HL-60 (cell line): Measurements from ENCODE around the gene MAP2K5.

Experiments
- DNase-seq, 2 experiments: peaks; one replicate each; pipeline ENCODE4 v3.0.0-alpha.2; 2010 to 2020; ENCODE audit warnings: low read depth in 1 of 2, low spot score in 1 of 2
- H3K27ac ChIP-seq: fragments of 250-450 bp; sonication (Bioruptor Pico); replicated peaks from 2 replicates; pipeline ENCODE4 v1.5.1; 2020; ENCODE audit warnings: mild to moderate bottlenecking, moderate library complexity
- H3K27me3 ChIP-seq: fragments of 250-450 bp; sonication (Bioruptor Pico); 2 replicates; pipeline ENCODE4 v1.5.1; 2021; ENCODE audit warnings: mild to moderate bottlenecking, moderate library complexity; ENCODE audit not compliant: insufficient read depth, poor library complexity, severe bottlenecking
- H3K4me3 ChIP-seq: replicated peaks from 2 replicates; pipeline ENCODE4 v1.5.1; 2011; ENCODE audit warnings: mild to moderate bottlenecking, control low read depth, low read length; ENCODE audit not compliant: insufficient read depth
- GABPA ChIP-seq: IDR thresholded peaks from 2 replicates; pipeline ENCODE4 v1.6.1; 2012; ENCODE audit warnings: low read depth
- POLR2AphosphoS5 ChIP-seq: IDR thresholded peaks from 2 replicates; pipeline ENCODE4 v1.6.1; 2012; ENCODE audit warnings: low read depth
- SPI1 ChIP-seq: IDR thresholded peaks from 2 replicates; pipeline ENCODE4 v1.6.1; 2012; ENCODE audit warnings: low read depth, mild to moderate bottlenecking, borderline replicate concordance
- TF ChIP-seq, protein P1 (sequence below): IDR thresholded peaks from 2 replicates; pipeline ENCODE4 v1.6.1; 2012; ENCODE audit warnings: low read depth; ENCODE audit not compliant: insufficient replicate concordance
- TF ChIP-seq, protein P2 (sequence below): IDR thresholded peaks from one replicate; pipeline ENCODE4 v1.5.1; 2011; ENCODE audit warnings: low read length, control low read depth, inconsistent platforms; ENCODE audit not compliant: insufficient read depth

Gene MAP2K5

DNA sequence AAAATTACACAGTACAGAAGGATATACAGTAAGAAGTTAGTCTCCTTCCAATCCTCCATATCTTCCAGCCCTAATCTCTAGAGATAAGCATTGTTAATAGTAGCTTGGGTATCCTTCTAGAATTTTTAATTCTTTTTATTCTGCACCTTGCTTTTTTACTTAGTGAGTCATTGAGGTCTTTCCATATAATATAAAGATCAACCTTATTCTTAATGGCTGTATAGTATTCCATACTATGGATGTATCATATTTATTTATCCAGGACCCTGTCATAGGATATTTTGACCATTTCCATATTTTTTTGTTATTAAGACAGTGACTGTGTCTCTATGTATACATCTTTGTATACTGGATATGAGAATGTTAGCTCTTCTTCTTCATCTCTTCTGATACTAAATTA is 246.5 kb downstream of the MAP2K5 start:
- no peak for DNase-seq
- Histone ChIP-seq H3K27ac (no peak overlapping the region), H3K27me3 (no peaks in the 10 kb centered on the region), H3K4me3 (no peak overlapping the region)
- TF ChIP-seq, protein P1, sequence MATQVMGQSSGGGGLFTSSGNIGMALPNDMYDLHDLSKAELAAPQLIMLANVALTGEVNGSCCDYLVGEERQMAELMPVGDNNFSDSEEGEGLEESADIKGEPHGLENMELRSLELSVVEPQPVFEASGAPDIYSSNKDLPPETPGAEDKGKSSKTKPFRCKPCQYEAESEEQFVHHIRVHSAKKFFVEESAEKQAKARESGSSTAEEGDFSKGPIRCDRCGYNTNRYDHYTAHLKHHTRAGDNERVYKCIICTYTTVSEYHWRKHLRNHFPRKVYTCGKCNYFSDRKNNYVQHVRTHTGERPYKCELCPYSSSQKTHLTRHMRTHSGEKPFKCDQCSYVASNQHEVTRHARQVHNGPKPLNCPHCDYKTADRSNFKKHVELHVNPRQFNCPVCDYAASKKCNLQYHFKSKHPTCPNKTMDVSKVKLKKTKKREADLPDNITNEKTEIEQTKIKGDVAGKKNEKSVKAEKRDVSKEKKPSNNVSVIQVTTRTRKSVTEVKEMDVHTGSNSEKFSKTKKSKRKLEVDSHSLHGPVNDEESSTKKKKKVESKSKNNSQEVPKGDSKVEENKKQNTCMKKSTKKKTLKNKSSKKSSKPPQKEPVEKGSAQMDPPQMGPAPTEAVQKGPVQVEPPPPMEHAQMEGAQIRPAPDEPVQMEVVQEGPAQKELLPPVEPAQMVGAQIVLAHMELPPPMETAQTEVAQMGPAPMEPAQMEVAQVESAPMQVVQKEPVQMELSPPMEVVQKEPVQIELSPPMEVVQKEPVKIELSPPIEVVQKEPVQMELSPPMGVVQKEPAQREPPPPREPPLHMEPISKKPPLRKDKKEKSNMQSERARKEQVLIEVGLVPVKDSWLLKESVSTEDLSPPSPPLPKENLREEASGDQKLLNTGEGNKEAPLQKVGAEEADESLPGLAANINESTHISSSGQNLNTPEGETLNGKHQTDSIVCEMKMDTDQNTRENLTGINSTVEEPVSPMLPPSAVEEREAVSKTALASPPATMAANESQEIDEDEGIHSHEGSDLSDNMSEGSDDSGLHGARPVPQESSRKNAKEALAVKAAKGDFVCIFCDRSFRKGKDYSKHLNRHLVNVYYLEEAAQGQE: no peak
- TF ChIP-seq POLR2AphosphoS5: no peak
- TF ChIP-seq, protein P2, sequence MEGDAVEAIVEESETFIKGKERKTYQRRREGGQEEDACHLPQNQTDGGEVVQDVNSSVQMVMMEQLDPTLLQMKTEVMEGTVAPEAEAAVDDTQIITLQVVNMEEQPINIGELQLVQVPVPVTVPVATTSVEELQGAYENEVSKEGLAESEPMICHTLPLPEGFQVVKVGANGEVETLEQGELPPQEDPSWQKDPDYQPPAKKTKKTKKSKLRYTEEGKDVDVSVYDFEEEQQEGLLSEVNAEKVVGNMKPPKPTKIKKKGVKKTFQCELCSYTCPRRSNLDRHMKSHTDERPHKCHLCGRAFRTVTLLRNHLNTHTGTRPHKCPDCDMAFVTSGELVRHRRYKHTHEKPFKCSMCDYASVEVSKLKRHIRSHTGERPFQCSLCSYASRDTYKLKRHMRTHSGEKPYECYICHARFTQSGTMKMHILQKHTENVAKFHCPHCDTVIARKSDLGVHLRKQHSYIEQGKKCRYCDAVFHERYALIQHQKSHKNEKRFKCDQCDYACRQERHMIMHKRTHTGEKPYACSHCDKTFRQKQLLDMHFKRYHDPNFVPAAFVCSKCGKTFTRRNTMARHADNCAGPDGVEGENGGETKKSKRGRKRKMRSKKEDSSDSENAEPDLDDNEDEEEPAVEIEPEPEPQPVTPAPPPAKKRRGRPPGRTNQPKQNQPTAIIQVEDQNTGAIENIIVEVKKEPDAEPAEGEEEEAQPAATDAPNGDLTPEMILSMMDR: no peak
- no peak for TF ChIP-seq GABPA
- TF ChIP-seq SPI1: no peak

DNA sequence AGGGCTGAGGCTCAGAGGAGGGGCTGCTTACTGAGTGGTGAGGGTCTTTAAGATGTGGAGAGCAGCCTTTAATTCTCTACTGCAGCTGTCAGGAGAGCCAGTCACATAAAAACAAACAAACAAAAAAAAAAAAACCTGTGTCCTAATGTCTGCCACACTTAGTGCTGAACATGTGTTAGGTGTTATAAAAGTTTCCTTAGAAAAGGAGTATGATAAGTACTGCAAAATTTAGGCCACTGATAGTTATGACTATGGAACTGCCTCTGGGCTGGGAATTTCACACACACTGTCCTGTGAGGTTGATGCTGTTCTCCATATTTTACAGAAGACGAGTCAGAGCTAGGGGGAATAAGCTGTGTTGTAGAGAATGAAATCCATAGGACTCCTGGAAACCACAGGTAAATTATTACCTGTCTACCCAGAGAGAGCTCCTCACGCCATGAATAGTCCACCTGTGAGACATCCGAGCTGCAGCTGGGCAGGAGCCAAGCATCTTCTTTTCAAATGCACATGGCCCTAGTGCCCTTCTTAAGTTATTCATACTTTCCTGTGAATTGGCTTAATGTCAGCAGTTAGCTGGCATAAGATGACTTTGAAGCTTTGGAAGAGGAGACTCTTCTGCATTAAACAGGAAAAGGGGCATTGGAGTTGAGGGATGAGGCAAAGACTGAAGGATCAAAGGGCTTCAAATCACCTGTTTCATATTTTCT is 248.3 kb downstream of the MAP2K5 start:
- DNase-seq: no peak

DNA sequence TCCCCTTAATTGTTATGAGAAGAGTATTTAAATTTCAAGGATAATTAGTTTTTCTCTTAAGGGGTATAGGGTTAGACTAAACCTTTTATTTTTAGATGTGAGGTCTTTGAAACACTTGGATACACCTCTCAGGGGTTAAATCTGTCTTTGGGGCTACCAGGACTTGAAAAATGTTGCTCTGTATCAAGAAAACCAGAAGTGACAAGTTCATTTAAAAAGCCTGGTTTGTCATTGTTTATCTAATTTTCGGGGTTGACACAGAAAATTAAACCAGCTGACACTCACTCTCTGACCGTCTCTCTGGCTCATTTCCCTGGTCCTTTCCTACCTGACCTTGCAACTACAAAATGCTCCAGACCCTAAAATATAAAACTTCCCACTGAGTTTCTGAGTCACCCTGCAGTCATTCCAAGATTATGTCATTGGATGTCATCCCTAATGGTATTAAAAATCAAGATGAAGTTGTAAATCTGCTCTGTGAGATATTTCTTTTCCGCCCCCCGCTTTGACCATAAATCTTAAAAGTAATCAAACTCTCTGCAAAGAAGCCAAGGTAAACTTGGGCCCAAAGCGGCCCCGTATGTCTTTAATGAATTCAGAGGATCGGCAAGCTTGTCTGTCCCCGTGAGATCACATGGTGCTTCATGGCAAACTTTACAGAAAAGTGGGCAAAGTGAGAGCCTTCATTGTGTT is 249.9 kb downstream of the MAP2K5 start:
- no peak overlapping the region for H3K27ac ChIP-seq
- no peak for TF ChIP-seq SPI1
- TF ChIP-seq, protein P2: no peak
- TF ChIP-seq POLR2AphosphoS5: no peak
- TF ChIP-seq, protein P1: no peak
- no peaks in the 10 kb centered on the region for H3K27me3 ChIP-seq
- H3K4me3 ChIP-seq: no peak overlapping the region
- no peak for DNase-seq

More for the DNA sequence above, 248.3 kb downstream of the MAP2K5 start:
- Histone ChIP-seq H3K27ac (no peak overlapping the region), H3K4me3 (no peak overlapping the region), H3K27me3 (no peaks in the 10 kb centered on the region)
- TF ChIP-seq POLR2AphosphoS5 (no peak), SPI1 (no peak), GABPA (no peak)
- TF ChIP-seq, protein P2: no peak
- TF ChIP-seq, protein P1: no peak
